SIG-M5 (cell line): ENCODE measurements around the gene DOCK3.
"Not testable (repeated sequence)": the region's sequence is repeated elsewhere in the genome, so short reads cannot be mapped to it uniquely, and the experiment has no call there.

Experiments
- DNase-seq: peaks from one replicate; lab custom pipeline; 2025; lab: John Stamatoyannopoulos, UW

Gene DOCK3

GRCh38 chr3:51099794-51100535, 425.2 kb downstream of the DOCK3 start:
- DNase-seq = no peak

- DNase-seq = no peak
Observed at GRCh38 chr3:51100536-51100851, 425.8 kb downstream of the DOCK3 start.

- no peak for DNase-seq
Observed at GRCh38 chr3:51102396-51102795, 427.7 kb downstream of the DOCK3 start.

GRCh38 chr3:51106242-51106876, 431.6 kb downstream of the DOCK3 start:
- no peak for DNase-seq

GRCh38 chr3:51110586-51110985, 435.9 kb downstream of the DOCK3 start:
- DNase-seq = no peak

- no peak for DNase-seq
Observed at GRCh38 chr3:51122944-51123343, 448.2 kb downstream of the DOCK3 start.

- DNase-seq = no peak
Observed at GRCh38 chr3:51123531-51123930, 448.8 kb downstream of the DOCK3 start.

GRCh38 chr3:51131607-51132006, 456.9 kb downstream of the DOCK3 start:
- not testable (repeated sequence) for DNase-seq

GRCh38 chr3:51137715-51138114, 463.0 kb downstream of the DOCK3 start:
- no peak for DNase-seq

GRCh38 chr3:51139616-51140015, 464.9 kb downstream of the DOCK3 start:
- no peak for DNase-seq

GRCh38 chr3:51141573-51141972, 466.8 kb downstream of the DOCK3 start:
- no peak for DNase-seq

GRCh38 chr3:51145811-51146585, 471.3 kb downstream of the DOCK3 start:
- DNase-seq = no peak

GRCh38 chr3:51146781-51147180, 472.1 kb downstream of the DOCK3 start:
- DNase-seq = no peak

- DNase-seq = no peak
Observed at GRCh38 chr3:51156147-51156546, 481.4 kb downstream of the DOCK3 start.

GRCh38 chr3:51163051-51163450, 488.3 kb downstream of the DOCK3 start:
- DNase-seq = no peak

GRCh38 chr3:51173518-51174271, 499.0 kb downstream of the DOCK3 start:
- no peak for DNase-seq

GRCh38 chr3:51176923-51177322, 502.2 kb downstream of the DOCK3 start:
- no peak for DNase-seq

GRCh38 chr3:51186446-51186845, 511.7 kb downstream of the DOCK3 start:
- DNase-seq = not testable (repeated sequence)

GRCh38 chr3:51190199-51190598, 515.5 kb downstream of the DOCK3 start:
- DNase-seq = no peak

- DNase-seq = no peak
Observed at GRCh38 chr3:51190827-51191226, 516.1 kb downstream of the DOCK3 start.

GRCh38 chr3:51191768-51192167, 517.0 kb downstream of the DOCK3 start:
- no peak for DNase-seq

- DNase-seq = no peak
Observed at GRCh38 chr3:51198477-51198876, 523.8 kb downstream of the DOCK3 start.
